Measurements from ENCODE around the gene RAB13.

The RAB13 gene

GRCh38 chr1:153978274-153978909 lies 7.7 kb downstream of the RAB13 start:
- DNase-seq (ENCODE audit: low read depth, low spot score), result no peak

GRCh38 chr1:153977250-153978240 lies 8.6 kb downstream of the RAB13 start, which contains the start of gene JTB:
Gene JTB (minus strand): TSS chr1:153977674. CDS start chr1:153977252, 422 bp downstream.
- DNase-seq (ENCODE audit: low read depth, low spot score), result no peak

- no peak for DNase-seq (ENCODE audit: low read depth, low spot score)
These were observed 9.3 kb downstream of the RAB13 start for GRCh38 chr1:153976819-153977249.

- DNase-seq (ENCODE audit: low read depth, low spot score), result no peak
These were observed 12.6 kb downstream of the RAB13 start for GRCh38 chr1:153973525-153973924.

- DNase-seq (ENCODE audit: low read depth, low spot score), result no peak
These were observed 13.1 kb downstream of the RAB13 start for GRCh38 chr1:153973071-153973470.

- DNase-seq (ENCODE audit: low read depth, low spot score), result no peak
These were observed 15.8 kb downstream of the RAB13 start for GRCh38 chr1:153970346-153970745.

GRCh38 chr1:153968972-153969371 lies 17.2 kb downstream of the RAB13 start:
- no peak for DNase-seq (ENCODE audit: low read depth, low spot score)

GRCh38 chr1:153968408-153968807 lies 17.7 kb downstream of the RAB13 start:
- DNase-seq (ENCODE audit: low read depth, low spot score), result no peak

- DNase-seq (ENCODE audit: low read depth, low spot score), result no peak
These were observed 18.2 kb downstream of the RAB13 start for GRCh38 chr1:153968000-153968363.

- DNase-seq (ENCODE audit: low read depth, low spot score), result peak; percentile 88
These were observed 18.8 kb downstream of the RAB13 start, which contains the start of gene CREB3L4 for GRCh38 chr1:153967107-153967999. Gene CREB3L4 (plus strand): TSS chr1:153967902. CDS start chr1:153968526, 624 bp downstream.

GRCh38 chr1:153963850-153964331 lies 22.2 kb downstream of the RAB13 start:
- DNase-seq (ENCODE audit: low read depth, low spot score), result no peak

GRCh38 chr1:153963030-153963849 lies 22.9 kb downstream of the RAB13 start, which contains the start of gene SLC39A1:
Gene SLC39A1 (minus strand): TSS chr1:153963537. CDS start chr1:153962715, 822 bp downstream.
- DNase-seq (ENCODE audit: low read depth, low spot score), result peak; percentile 90

GRCh38 chr1:153962088-153963029 lies 23.8 kb downstream of the RAB13 start:
- DNase-seq (ENCODE audit: low read depth, low spot score), result no peak

- no peak for DNase-seq (ENCODE audit: low read depth, low spot score)
These were observed 24.7 kb downstream of the RAB13 start for GRCh38 chr1:153961421-153961820.

GRCh38 chr1:153960206-153960605 lies 25.9 kb downstream of the RAB13 start:
- no peak for DNase-seq (ENCODE audit: low read depth, low spot score)

GRCh38 chr1:153959454-153959853 lies 26.7 kb downstream of the RAB13 start:
- no peak for DNase-seq (ENCODE audit: low read depth, low spot score)

GRCh38 chr1:153958961-153959260 lies 27.2 kb downstream of the RAB13 start:
- no peak for DNase-seq (ENCODE audit: low read depth, low spot score)

- peak; percentile 89 for DNase-seq (ENCODE audit: low read depth, low spot score)
These were observed 27.8 kb downstream of the RAB13 start, which contains the start of gene CRTC2 for GRCh38 chr1:153958111-153958960. Gene CRTC2 (minus strand): TSS chr1:153958612. CDS start chr1:153958497, 115 bp downstream.
